H54 (cell line): Measurements from ENCODE around the gene STK38.

Source experiments
- DNase-seq: peaks from one replicate; pipeline ENCODE4 v3.0.0; 2011; ENCODE audit warnings: low spot score, mixed read lengths; ENCODE audit not compliant: insufficient read length
- FAIRE-seq: peaks from 3 replicates; lab custom pipeline; 2011; peaks lifted over from hg19 to GRCh38; lab: Jason Lieb, UNC
- POLR2A ChIP-seq: IDR thresholded peaks from 2 replicates; pipeline ENCODE4 v1.6.1; 2011; ENCODE audit warnings: low read depth, mild to moderate bottlenecking, low read length

The STK38 gene

GRCh38 chr6:36555750-36556252 lies 8.5 kb upstream of the STK38 start:
- no peak for TF ChIP-seq POLR2A
- DNase-seq (no peak), FAIRE-seq (no peak)

- no peak for DNase-seq
- FAIRE-seq, result no peak
- TF ChIP-seq POLR2A, result no peak
Observed at GRCh38 chr6:36550473-36551000, 3.3 kb upstream of the STK38 start.

GRCh38 chr6:36548401-36548743 lies 1.1 kb upstream of the STK38 start:
- DNase-seq, result no peak
- FAIRE-seq, result no peak
- no peak for TF ChIP-seq POLR2A

GRCh38 chr6:36547646-36548400 lies 544 bp upstream of the STK38 start:
- no peak for TF ChIP-seq POLR2A
- DNase-seq (no peak), FAIRE-seq (no peak)

GRCh38 chr6:36546308-36546919 lies 865 bp downstream of the STK38 start:
- FAIRE-seq (no peak), DNase-seq (no peak)
- TF ChIP-seq POLR2A, result no peak

- FAIRE-seq (no peak), DNase-seq (no peak)
- TF ChIP-seq POLR2A, result no peak
Observed at GRCh38 chr6:36545767-36546307, 1.4 kb downstream of the STK38 start.

GRCh38 chr6:36544228-36544627 lies 3.1 kb downstream of the STK38 start:
- no peak for TF ChIP-seq POLR2A
- DNase-seq (no peak), FAIRE-seq (no peak)

- FAIRE-seq (no peak), DNase-seq (no peak)
- no peak for TF ChIP-seq POLR2A
Observed at GRCh38 chr6:36542041-36542440, 5.2 kb downstream of the STK38 start.

GRCh38 chr6:36539814-36540568 lies 7.3 kb downstream of the STK38 start:
- TF ChIP-seq POLR2A, result no peak
- DNase-seq (no peak), FAIRE-seq (no peak)

GRCh38 chr6:36536873-36537547 lies 10.3 kb downstream of the STK38 start:
- DNase-seq (no peak), FAIRE-seq (no peak)
- TF ChIP-seq POLR2A, result no peak

- no peak for FAIRE-seq
- no peak for TF ChIP-seq POLR2A
Observed at GRCh38 chr6:36533321-36533720, 14.0 kb downstream of the STK38 start.

GRCh38 chr6:36526066-36526465 lies 21.2 kb downstream of the STK38 start:
- no peak for FAIRE-seq
- TF ChIP-seq POLR2A, result no peak
- no peak for DNase-seq

More at GRCh38 chr6:36533321-36533720, 14.0 kb downstream of the STK38 start:
- DNase-seq, result no peak

GRCh38 chr6:36525346-36525745 lies 21.9 kb downstream of the STK38 start:
- no peak for TF ChIP-seq POLR2A
- no peak for DNase-seq
- FAIRE-seq, result no peak

- FAIRE-seq (no peak), DNase-seq (no peak)
- no peak for TF ChIP-seq POLR2A
Observed at GRCh38 chr6:36524871-36525270, 22.4 kb downstream of the STK38 start.
